K562 (cell line): ENCODE data around the gene ATP5F1D. TPM values are rescaled to one million over a fixed set of nuclear protein-coding genes. Genes with fewer than 3 reads are reported as not detected.

Experiments
- ATAC-seq: fragments of 200-7000 bp; cut with Tn5 transposase; 3 replicates; pipeline ENCODE4 v1.9.1; 2020; ENCODE audit warnings: moderate library complexity
- BruUV-seq: library from RNA; stranded (reverse); fragments of 400-500 nt; replicated peaks from 2 replicates; lab custom pipeline; 2021; lab: Mats Ljungman, UMichigan
- CTCF ChIA-PET: fragments of 300-600 bp; formaldehyde crosslinking; extraction: SDS; loops from one replicate; lab custom pipeline; 2021; ENCODE audit warnings: low intra/inter-chr PET ratio; lab: Yijun Ruan, JAX
- POLR2A ChIA-PET: fragments of 300-600, 350-650 bp; sonication (Branson Sonifier 250); formaldehyde crosslinking; extraction: SDS; loops from one replicate; lab custom pipeline; 2021; ENCODE audit warnings: antibody characterized with exemption, inconsistent platforms; lab: Yijun Ruan, JAX
- DNase-seq, 4 experiments: peaks; one replicate each; pipeline versions ENCODE4 v3.0.0 to v3.0.0-alpha.2; 2011 to 2018; ENCODE audit warnings: low spot score in 3 of 4, mixed read lengths in 3 of 4; ENCODE audit errors: extremely low read depth in 1 of 4
- FAIRE-seq: peaks from 2 replicates; lab custom pipeline; 2011; peaks lifted over from hg19 to GRCh38; lab: Jason Lieb, UNC
- H2AFZ ChIP-seq: 2 replicates; pipeline ENCODE4 v1.6.0; 2011; ENCODE audit warnings: low read depth, low read length, control low read depth, inconsistent platforms
- H3K27ac ChIP-seq: fragments of 200-600 bp; 3 replicates; pipeline ENCODE4 v1.8.0; 2011; ENCODE audit warnings: low read depth, mild to moderate bottlenecking, control low read depth, inconsistent platforms, low read length, moderate library complexity, mixed read lengths; ENCODE audit errors: extremely low read depth
- H3K27me3 ChIP-seq, 2 experiments: fragments of 300-600 bp in 1 of 2; 2 replicates in 1 of 2; 3 replicates in 1 of 2; pipeline versions ENCODE4 v1.6.0 to v1.8.0; 2011; ENCODE audit warnings: inconsistent platforms in 2 of 2, low read length in 2 of 2, mild to moderate bottlenecking in 1 of 2, mixed read lengths in 1 of 2, moderate library complexity in 1 of 2; ENCODE audit not compliant: control insufficient read depth in 2 of 2, insufficient read depth in 2 of 2
- H3K36me3 ChIP-seq: fragments of 300-600 bp; 3 replicates; pipeline ENCODE4 v1.8.0; 2011; ENCODE audit warnings: mild to moderate bottlenecking, low read length, inconsistent platforms; ENCODE audit not compliant: control insufficient read depth, insufficient read depth
- H3K4me1 ChIP-seq, 2 experiments: fragments of 200-600 bp in 1 of 2; replicated peaks in 1 of 2; 2 replicates in 1 of 2; 3 replicates in 1 of 2; pipeline versions ENCODE4 v1.5.1 to v1.8.0; 2011; ENCODE audit warnings: inconsistent platforms in 2 of 2, low read length in 2 of 2, mild to moderate bottlenecking in 1 of 2, mixed read lengths in 1 of 2, moderate library complexity in 1 of 2; ENCODE audit not compliant: control insufficient read depth in 2 of 2, insufficient read depth in 2 of 2
- H3K4me2 ChIP-seq: 2 replicates; pipeline ENCODE4 v1.6.1; 2011; ENCODE audit warnings: low read length, control low read depth, inconsistent platforms, mixed read lengths; ENCODE audit not compliant: insufficient read depth
- H3K4me3 ChIP-seq: fragments of 200-600 bp; sonication (generic), shearing (Covaris generic); 2 replicates; pipeline ENCODE4 v1.5.1; 2016; ENCODE audit warnings: control low read depth, inconsistent platforms
- H3K79me2 ChIP-seq: fragments of 200-600 bp; 3 replicates; pipeline ENCODE4 v1.8.0; 2011; ENCODE audit warnings: low read length, inconsistent platforms; ENCODE audit not compliant: control insufficient read depth, insufficient read depth
- H3K9ac ChIP-seq, 2 experiments: 2 replicates each; pipeline versions ENCODE4 v1.6.0 to v1.6.1; 2011; ENCODE audit warnings: low read depth in 2 of 2, low read length in 2 of 2, control low read depth in 1 of 2, inconsistent platforms in 1 of 2, mild to moderate bottlenecking in 1 of 2, mixed read lengths in 1 of 2; ENCODE audit not compliant: insufficient read depth in 1 of 2
- H3K9me1 ChIP-seq: one replicate; pipeline ENCODE4 v1.6.0; 2011; ENCODE audit warnings: inconsistent platforms, mild to moderate bottlenecking, low read length, moderate library complexity; ENCODE audit not compliant: control insufficient read depth, insufficient read depth
- H3K9me3 ChIP-seq: replicated peaks from 2 replicates; pipeline ENCODE4 v1.5.1; 2011; ENCODE audit warnings: low read depth, low read length, inconsistent platforms; ENCODE audit not compliant: control insufficient read depth, insufficient read depth
- H4K20me1 ChIP-seq: replicated peaks from 2 replicates; pipeline ENCODE4 v1.6.1; 2011; ENCODE audit warnings: low read length, inconsistent platforms, mixed read lengths; ENCODE audit not compliant: control insufficient read depth, insufficient read depth
- AFF4 ChIP-seq: sonication (generic); formaldehyde crosslinking; IDR thresholded peaks from 2 replicates; pipeline ENCODE4 v1.8.0; 2023; ENCODE audit warnings: mild to moderate bottlenecking, missing genetic modification reagents
- GATAD2A ChIP-seq: fragments of 450-650 bp; IDR thresholded peaks from 2 replicates; pipeline ENCODE4 v1.6.1; 2017
- HES1 ChIP-seq: fragments of 450-650 bp; IDR thresholded peaks from 2 replicates; pipeline ENCODE4 v1.6.1; 2016; ENCODE audit warnings: low read depth, mild to moderate bottlenecking, moderate library complexity
- HMG20A ChIP-seq: fragments of 450-650 bp; formaldehyde crosslinking; conservative IDR thresholded peaks from 2 replicates; pipeline ENCODE4 v1.4.0; 2020; ENCODE audit warnings: mild to moderate bottlenecking, mixed read lengths
- HNRNPK ChIP-seq: fragments of 200-400 bp; formaldehyde crosslinking; IDR thresholded peaks from one replicate; pipeline ENCODE4 v1.6.1; 2018; ENCODE audit warnings: mild to moderate bottlenecking, low read depth, low read length; ENCODE audit not compliant: poor library complexity, severe bottlenecking
- NFE2L1 ChIP-seq: fragments of 450-650 bp; IDR thresholded peaks from 2 replicates; pipeline ENCODE4 v1.6.1; 2016; ENCODE audit warnings: missing genetic modification characterization, low read depth, mild to moderate bottlenecking, missing compliant biosample characterization, moderate library complexity, borderline replicate concordance
- PRPF4 ChIP-seq: fragments of 200-400 bp; formaldehyde crosslinking; IDR thresholded peaks from one replicate; pipeline ENCODE4 v1.6.1; 2017; ENCODE audit warnings: low read length, low read depth, mild to moderate bottlenecking; ENCODE audit not compliant: insufficient read depth, poor library complexity, severe bottlenecking
- SREBF2 ChIP-seq: sonication (generic); formaldehyde crosslinking; IDR thresholded peaks from 2 replicates; pipeline ENCODE4 v1.4.0; 2020; ENCODE audit warnings: mild to moderate bottlenecking, missing genetic modification reagents
- SRSF3 ChIP-seq: fragments of 200-400 bp; formaldehyde crosslinking; IDR thresholded peaks from 2 replicates; pipeline ENCODE4 v1.6.1; 2016; ENCODE audit warnings: mild to moderate bottlenecking, low read length, moderate library complexity; ENCODE audit not compliant: insufficient read depth
- ZNF347 ChIP-seq: fragments of 450-650 bp; formaldehyde crosslinking; IDR thresholded peaks from 2 replicates; pipeline ENCODE4 v1.4.0; 2020; ENCODE audit warnings: low read depth, mild to moderate bottlenecking, moderate library complexity
- ZNF395 ChIP-seq: fragments of 200-800 bp; sonication (Bioruptor generic); IDR thresholded peaks from 2 replicates; pipeline ENCODE4 v1.6.1; 2017; ENCODE audit warnings: missing genetic modification characterization, missing compliant biosample characterization
- ZNF766 ChIP-seq: fragments of 200-800 bp; sonication (Bioruptor generic); conservative IDR thresholded peaks from 2 replicates; pipeline ENCODE4 v1.6.1; 2016; ENCODE audit warnings: missing genetic modification characterization, missing compliant biosample characterization
- ZZZ3 ChIP-seq: fragments of 450-650 bp; IDR thresholded peaks from 2 replicates; pipeline ENCODE4 v1.6.1; 2016; ENCODE audit warnings: antibody characterized with exemption, mild to moderate bottlenecking, moderate library complexity
- WGBS: fragments of 100-300 bp; shearing (Covaris generic); methylation state at CpG from one replicate; pipeline ENCODE4 v1.1.6; 2016; ENCODE audit warnings: low coverage, mixed read lengths; ENCODE audit not compliant: insufficient coverage; ENCODE audit errors: missing lambda C conversion rate; 5-methylcytosine and 5-hydroxymethylcytosine counted together
- in situ Hi-C: fragments of 300-500 bp; cut with MboI; formaldehyde crosslinking; loops from 4 replicates; pipeline ENCODE4 v1.15.0; 2018; ENCODE audit warnings: inconsistent platforms, mixed read lengths
- intact Hi-C: fragments of 100-400 bp; cut with micrococcal nuclease; formaldehyde crosslinking; loops from 2 replicates; pipeline ENCODE4 v1.14.2; 2022
- polyA plus RNA-seq, 8 experiments: library from polyadenylated mRNA; depleted of rRNA in 4 of 8; stranded (reverse) in 5 of 8; unstranded in 3 of 8; fragments of >200 nt; fragmentation: Nextera tagmentation in 2 of 8; fragmentation: Illumina TruSeq in 1 of 8; extraction: Ambion mirVana in 2 of 8; extraction: Trizol in 1 of 8; gene quantifications; 2 replicates each; pipeline versions ENCODE4 v1.2.1 to v1.2.3, GENCODE V29; 2011 to 2014; ENCODE audit warnings: inconsistent platforms in 1 of 8, missing spikeins in 1 of 8
- total RNA-seq, 7 experiments: library from RNA; depleted of rRNA in 6 of 7; stranded (reverse); fragments of >200 nt in 6 of 7; fragmentation: Illumina TruSeq in 2 of 7; extraction: Trizol in 2 of 7; gene quantifications; 2 replicates each; pipeline versions ENCODE4 v1.2.1 to v1.2.3, GENCODE V29; 2011 to 2021; ENCODE audit warnings: low replicate concordance in 1 of 7

The ATP5F1D gene
- total and polyA plus RNA-seq, 9 of the 15 experiments (the other 6 are each of a cell fraction or from before 2014, with no cell fraction given), result 3.9 to 409 (median 36.8) TPM

GRCh38 chr19:1281569-1282287 is 40.2 kb downstream of the ATP5F1D start (continued):
- TF ChIP-seq HES1 (no peak), GATAD2A (0 out of 2 replicates have a peak, but pooled peaks have one; percentile 44), NFE2L1 (tag) (no peak), HNRNPK (no peak)
- TF ChIP-seq, all 486 proteins: peak for 3

- no peak for DNase-seq
- no peak for FAIRE-seq
- Histone ChIP-seq H3K4me3 (no peak overlapping the region), H3K36me3 (peaks cover 29% of the 10 kb centered on the region; the same call in 2 of the 3 replicates), H3K27ac (no peak overlapping the region), H3K9me1 (no peaks in the 10 kb centered on the region), H3K9me3 (no peaks in the 10 kb centered on the region), H3K27me3 (peaks cover 9 to 26% of the 10 kb centered on the region in 2 experiments; a peak in 3 of 5 replicates), H2AFZ (no peak overlapping the region), H3K4me2 (no peak overlapping the region), H3K79me2 (no peaks in the 10 kb centered on the region; the same call in 2 of the 3 replicates), H3K9ac (peak overlapping the region in 1 of 2 experiments; percentile 45; a peak in 2 of 4 replicates), H4K20me1 (peaks cover 20% of the 10 kb centered on the region), H3K4me1 (peaks cover 0 to 82% of the 10 kb centered on the region in 2 experiments; a peak in 2 of 5 replicates)
- CTCF ChIA-PET, result no interaction called here
- no peak for ATAC-seq
- 40% methylated on average over 18 of the region's 18 CpGs for WGBS
- intact Hi-C loops, result no loop called here
- POLR2A ChIA-PET, result interaction anchor here (0.6 to 2.0 kb wide), 3 partner anchors 8 to 162 kb away, joined by 3 to 9 read pairs (median 4); partner anchors contain the start of genes CIRBP and FAM174C
- in situ Hi-C loops, result no loop called here
- BruUV-seq, result no TSS peak
- no peak for TF ChIP-seq SRSF3
- TF ChIP-seq ZNF766 (CRISPR knock-in tag), result no peak
- no peak for TF ChIP-seq PRPF4
- no peak for TF ChIP-seq ZNF347 (CRISPR knock-in tag)
- no peak for TF ChIP-seq ZZZ3
- no peak for TF ChIP-seq AFF4 (CRISPR knock-in tag)
- no peak for TF ChIP-seq HMG20A (CRISPR knock-in tag)
- no peak for TF ChIP-seq SREBF2 (CRISPR knock-in tag)
- TF ChIP-seq ZNF395 (CRISPR knock-in tag), result no peak
These were observed 41.1 kb downstream of the ATP5F1D start for GRCh38 chr19:1282588-1283206.
